HepG2 (cell line): Measurements from ENCODE around the gene ZFAND3. TPM values are rescaled to one million over a fixed set of nuclear protein-coding genes. Genes with fewer than 3 reads are reported as not detected.

Experiments used
- ATAC-seq: fragments of 200-7000 bp; cut with Tn5 transposase; 3 replicates; pipeline ENCODE4 v1.9.1; 2020; ENCODE audit warnings: mild to moderate bottlenecking, moderate library complexity
- BruUV-seq: library from RNA; stranded (reverse); fragments of 400-500 nt; replicated peaks from 2 replicates; lab custom pipeline; 2021; lab: Mats Ljungman, UMichigan
- CTCF ChIA-PET: fragments of 300-600 bp; formaldehyde crosslinking; extraction: SDS; loops from one replicate; lab custom pipeline; 2021; ENCODE audit warnings: low total read pairs, inconsistent platforms, low intra/inter-chr PET ratio; lab: Yijun Ruan, JAX
- POLR2A ChIA-PET: fragments of 350-600 bp; sonication (Branson Sonifier 250); formaldehyde crosslinking; loops from one replicate; lab custom pipeline; 2020; ENCODE audit warnings: antibody characterized with exemption, inconsistent platforms; lab: Yijun Ruan, JAX
- DNase-seq: peaks from one replicate; pipeline ENCODE4 v3.0.0-alpha.2; 2015; ENCODE audit warnings: low spot score
- FAIRE-seq: peaks from 3 replicates; lab custom pipeline; 2011; peaks lifted over from hg19 to GRCh38; lab: Jason Lieb, UNC
- H2AFZ ChIP-seq: one replicate; pipeline ENCODE4 v1.6.1; 2011; ENCODE audit warnings: low read length, inconsistent platforms
- H3K27ac ChIP-seq: fragments of 300-600 bp; 3 replicates; pipeline ENCODE4 v1.8.0; 2011; ENCODE audit warnings: mixed run types, mild to moderate bottlenecking, mixed read lengths, low read length, inconsistent platforms; ENCODE audit not compliant: insufficient read depth; ENCODE audit errors: extremely low read length
- H3K27me3 ChIP-seq, 2 experiments: fragments of 200-600 bp in 1 of 2; 2 replicates in 1 of 2; 3 replicates in 1 of 2; pipeline versions ENCODE4 v1.6.0 to v1.8.0; 2011; ENCODE audit warnings: low read length in 2 of 2, mild to moderate bottlenecking in 2 of 2, moderate library complexity in 2 of 2, inconsistent platforms in 1 of 2; ENCODE audit not compliant: insufficient read depth in 2 of 2, control insufficient read depth in 1 of 2
- H3K36me3 ChIP-seq, 2 experiments: fragments of 200-600 bp in 1 of 2; replicated peaks in 1 of 2; 2 replicates in 1 of 2; 3 replicates in 1 of 2; pipeline versions ENCODE4 v1.5.1 to v1.8.0; 2011; ENCODE audit warnings: low read length in 2 of 2, inconsistent platforms in 1 of 2; ENCODE audit not compliant: insufficient read depth in 2 of 2, control insufficient read depth in 1 of 2
- H3K4me1 ChIP-seq: 2 replicates; pipeline ENCODE4 v1.5.1; 2012; ENCODE audit warnings: low read length, inconsistent platforms; ENCODE audit not compliant: insufficient read depth
- H3K4me2 ChIP-seq: 2 replicates; pipeline ENCODE4 v1.6.0; 2011; ENCODE audit warnings: low read depth, low read length, inconsistent platforms
- H3K4me3 ChIP-seq, 3 experiments: fragments of 200-600 bp in 1 of 3; sonication (generic), shearing (Covaris generic) in 1 of 3; replicated peaks in 1 of 3; 2 replicates each; pipeline ENCODE4 v1.5.1; 2011 to 2016; ENCODE audit warnings: low read length in 3 of 3, inconsistent platforms in 2 of 3, low read depth in 2 of 3, mild to moderate bottlenecking in 2 of 3, control low read depth in 1 of 3, mixed read lengths in 1 of 3; ENCODE audit not compliant: insufficient read depth in 1 of 3
- H3K79me2 ChIP-seq: one replicate; pipeline ENCODE4 v1.6.1; 2011; ENCODE audit warnings: low read length, inconsistent platforms; ENCODE audit not compliant: insufficient read depth
- H3K9ac ChIP-seq: 2 replicates; pipeline ENCODE4 v1.6.0; 2011; ENCODE audit warnings: mild to moderate bottlenecking, low read depth, low read length, inconsistent platforms; ENCODE audit not compliant: insufficient read depth
- H3K9me3 ChIP-seq: 2 replicates; pipeline ENCODE4 v1.5.1; 2012; ENCODE audit warnings: mild to moderate bottlenecking, low read length
- H4K20me1 ChIP-seq: 2 replicates; pipeline ENCODE4 v1.6.0; 2011; ENCODE audit warnings: inconsistent platforms, mild to moderate bottlenecking, low read length, moderate library complexity; ENCODE audit not compliant: insufficient read depth
- KDM6A ChIP-seq: IDR thresholded peaks from 2 replicates; pipeline ENCODE4 v1.6.1; 2016; ENCODE audit warnings: low read depth
- NFYC ChIP-seq: IDR thresholded peaks from 2 replicates; pipeline ENCODE4 v1.6.1; 2016; ENCODE audit warnings: missing genetic modification reagents, missing compliant biosample characterization
- TBX3 ChIP-seq: fragments of 450-650 bp; IDR thresholded peaks from 2 replicates; pipeline ENCODE4 v1.6.1; 2017; ENCODE audit warnings: antibody characterized with exemption, mild to moderate bottlenecking, inconsistent platforms, borderline replicate concordance
- TOPORS ChIP-seq: sonication (generic); formaldehyde crosslinking; IDR thresholded peaks from 2 replicates; pipeline ENCODE4 v1.8.0; 2023; ENCODE audit warnings: mild to moderate bottlenecking, missing genetic modification reagents
- USF2 ChIP-seq, 2 experiments: sonication (generic) in 1 of 2; formaldehyde crosslinking in 1 of 2; IDR thresholded peaks; 2 replicates each; pipeline versions ENCODE4 v1.5.1 to v1.6.1; 2011 to 2020; ENCODE audit warnings: borderline replicate concordance in 1 of 2, low read depth in 1 of 2, low read length in 1 of 2, mild to moderate bottlenecking in 1 of 2, missing genetic modification reagents in 1 of 2, moderate library complexity in 1 of 2
- ZBTB7B ChIP-seq: sonication (generic); formaldehyde crosslinking; IDR thresholded peaks from 2 replicates; pipeline ENCODE4 v1.4.0; 2020; ENCODE audit warnings: missing genetic modification reagents
- ZKSCAN8 ChIP-seq: IDR thresholded peaks from 2 replicates; pipeline ENCODE4 v1.6.1; 2016; ENCODE audit warnings: borderline replicate concordance, missing genetic modification reagents, missing compliant biosample characterization
- ZNF121 ChIP-seq: sonication (generic); formaldehyde crosslinking; IDR thresholded peaks from 2 replicates; pipeline ENCODE4 v1.5.0; 2020; ENCODE audit warnings: mild to moderate bottlenecking, missing genetic modification reagents
- WGBS: methylation state at CpG from one replicate; pipeline ENCODE4 v1.1.6; 2017; ENCODE audit warnings: low lambda C conversion rate; 5-methylcytosine and 5-hydroxymethylcytosine counted together
- in situ Hi-C: cut with HindIII; loops from 2 replicates; pipeline ENCODE4 v1.10.0; 2017; ENCODE audit warnings: low pct_unique_long_range_greater_than_20kb; ENCODE audit not compliant: extremely low pct_ligation_motif_present
- intact Hi-C: fragments of 100-400 bp; cut with micrococcal nuclease; formaldehyde crosslinking; loops from one replicate; pipeline ENCODE4 v1.10.0; 2022; ENCODE audit not compliant: unreplicated experiment
- polyA plus RNA-seq, 8 experiments: library from polyadenylated mRNA; depleted of rRNA in 3 of 8; stranded (reverse) in 7 of 8; unstranded in 1 of 8; fragments of >200 nt; fragmentation: Illumina TruSeq in 4 of 8; extraction: Trizol in 4 of 8; gene quantifications; 2 replicates each; pipeline versions ENCODE4 v1.2.1 to v1.2.3, GENCODE V29; 2011 to 2016; ENCODE audit warnings: low read depth in 4 of 8, missing spikeins in 1 of 8, mixed read lengths in 1 of 8; ENCODE audit not compliant: insufficient read depth in 1 of 8
- total RNA-seq, 5 experiments: library from RNA; depleted of rRNA; stranded (reverse); fragments of >200 nt; fragmentation: Illumina TruSeq; extraction: Trizol; gene quantifications; 2 replicates each; pipeline ENCODE4 v1.2.3, GENCODE V29; 2016; ENCODE audit warnings: low read depth in 1 of 5
- TF ChIP-seq, protein P1 (sequence below): sonication (generic); formaldehyde crosslinking; IDR thresholded peaks from 2 replicates; pipeline ENCODE4 v1.5.0; 2020; ENCODE audit warnings: missing genetic modification reagents

Gene ZFAND3
- total and polyA plus RNA-seq, 2 of the 13 experiments (the other 11 are each of a cell fraction or from before 2014, with no cell fraction given): 16.4 to 17.1 TPM

GRCh38 chr6:37974381-37974780, 154.9 kb downstream of the ZFAND3 start:
- Histone ChIP-seq H3K4me1 (no peaks in the 10 kb centered on the region), H3K27ac (no peak overlapping the region), H3K4me2 (no peak overlapping the region), H3K36me3 (no peaks in the 10 kb centered on the region), H3K4me3 (no peak overlapping the region), H3K79me2 (peaks cover 15% of the 10 kb centered on the region), H4K20me1 (no peaks in the 10 kb centered on the region; the same call in 1 of the 2 replicates), H3K9ac (no peak overlapping the region), H3K27me3 (no peaks in the 10 kb centered on the region), H2AFZ (no peak overlapping the region), H3K9me3 (peaks cover 8% of the 10 kb centered on the region)
- in situ Hi-C loops (no loop called here), intact Hi-C loops (no loop called here)
- CTCF ChIA-PET: no interaction called here
- POLR2A ChIA-PET: no interaction called here
- WGBS: 92% methylated on average over 4 of the region's 4 CpGs
- no peak for TF ChIP-seq NFYC (CRISPR knock-in tag)
- TF ChIP-seq, protein P1, sequence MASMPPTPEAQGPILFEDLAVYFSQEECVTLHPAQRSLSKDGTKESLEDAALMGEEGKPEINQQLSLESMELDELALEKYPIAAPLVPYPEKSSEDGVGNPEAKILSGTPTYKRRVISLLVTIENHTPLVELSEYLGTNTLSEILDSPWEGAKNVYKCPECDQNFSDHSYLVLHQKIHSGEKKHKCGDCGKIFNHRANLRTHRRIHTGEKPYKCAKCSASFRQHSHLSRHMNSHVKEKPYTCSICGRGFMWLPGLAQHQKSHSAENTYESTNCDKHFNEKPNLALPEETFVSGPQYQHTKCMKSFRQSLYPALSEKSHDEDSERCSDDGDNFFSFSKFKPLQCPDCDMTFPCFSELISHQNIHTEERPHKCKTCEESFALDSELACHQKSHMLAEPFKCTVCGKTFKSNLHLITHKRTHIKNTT (CRISPR knock-in tag): no peak
- TF ChIP-seq ZNF121 (CRISPR knock-in tag): peak; percentile 63; the same call in 1 of the 2 replicates
- TF ChIP-seq KDM6A (CRISPR knock-in tag): no peak
- no peak for TF ChIP-seq TBX3
- no peak for TF ChIP-seq ZBTB7B (CRISPR knock-in tag)
- TF ChIP-seq USF2 (IDR thresholded peaks at IDR 0.05; ENCODE audit: low read depth, low read length): no peak
- TF ChIP-seq USF2 (CRISPR knock-in tag; IDR thresholded peaks at IDR 0.05; ENCODE audit: borderline replicate concordance): no peak
- TF ChIP-seq TOPORS (CRISPR knock-in tag): no peak
- TF ChIP-seq ZKSCAN8 (CRISPR knock-in tag): no peak
- ATAC-seq (no peak), FAIRE-seq (no peak), DNase-seq (no peak)
- BruUV-seq: no TSS peak
